KMS-11 (cell line): Measurements from ENCODE around the gene AFM.

Experiments used
- H2AFZ ChIP-seq: fragments of 200-600 bp; sonication (generic); 2 replicates; pipeline ENCODE4 v1.6.1; 2016; ENCODE audit warnings: antibody characterized with exemption, mixed run types, low read depth
- H3K27ac ChIP-seq: fragments of 200-600 bp; sonication (generic); 2 replicates; pipeline ENCODE4 v1.6.1; 2016; ENCODE audit warnings: mild to moderate bottlenecking, mixed run types
- H3K27me3 ChIP-seq: fragments of 200-600 bp; sonication (generic); 2 replicates; pipeline ENCODE4 v1.6.1; 2017; ENCODE audit warnings: mild to moderate bottlenecking, low read depth, mixed run types, moderate library complexity; ENCODE audit not compliant: insufficient read depth
- H3K36me3 ChIP-seq: fragments of 200-600 bp; sonication (generic); 2 replicates; pipeline ENCODE4 v1.6.1; 2017; ENCODE audit warnings: mild to moderate bottlenecking, mixed run types; ENCODE audit not compliant: insufficient read depth
- H3K4me1 ChIP-seq: fragments of 200-600 bp; sonication (generic); 2 replicates; pipeline ENCODE4 v1.6.1; 2016; ENCODE audit warnings: mild to moderate bottlenecking, low read depth, mixed run types; ENCODE audit not compliant: poor library complexity, severe bottlenecking
- H3K4me2 ChIP-seq: fragments of 200-600 bp; sonication (generic); 2 replicates; pipeline ENCODE4 v1.7.0; 2016; ENCODE audit warnings: mild to moderate bottlenecking, mixed run types
- H3K4me3 ChIP-seq: fragments of 200-600 bp; sonication (generic); IDR thresholded peaks from 2 replicates; pipeline ENCODE4 v1.6.1; 2017; ENCODE audit warnings: low read depth, low read length, mixed read lengths; ENCODE audit not compliant: insufficient read depth
- H3K79me2 ChIP-seq: fragments of 200-600 bp; sonication (generic); 2 replicates; pipeline ENCODE4 v1.6.1; 2016; ENCODE audit warnings: low read depth, mixed run types; ENCODE audit not compliant: insufficient read depth
- H3K9ac ChIP-seq: fragments of 200-600 bp; sonication (generic); 2 replicates; pipeline ENCODE4 v1.6.1; 2016; ENCODE audit warnings: mild to moderate bottlenecking, mixed run types
- H4K20me1 ChIP-seq: fragments of 200-600 bp; sonication (generic); 2 replicates; pipeline ENCODE4 v1.6.1; 2016; ENCODE audit warnings: mild to moderate bottlenecking, mixed run types; ENCODE audit not compliant: insufficient read depth
- TF ChIP-seq, protein P1 (sequence below): fragments of 200-600 bp; sonication (generic); conservative IDR thresholded peaks from 2 replicates; pipeline ENCODE4 v1.6.1; 2017; ENCODE audit warnings: low read depth, mild to moderate bottlenecking, antibody characterized with exemption, low read length, moderate library complexity, mixed read lengths

Gene AFM

DNA sequence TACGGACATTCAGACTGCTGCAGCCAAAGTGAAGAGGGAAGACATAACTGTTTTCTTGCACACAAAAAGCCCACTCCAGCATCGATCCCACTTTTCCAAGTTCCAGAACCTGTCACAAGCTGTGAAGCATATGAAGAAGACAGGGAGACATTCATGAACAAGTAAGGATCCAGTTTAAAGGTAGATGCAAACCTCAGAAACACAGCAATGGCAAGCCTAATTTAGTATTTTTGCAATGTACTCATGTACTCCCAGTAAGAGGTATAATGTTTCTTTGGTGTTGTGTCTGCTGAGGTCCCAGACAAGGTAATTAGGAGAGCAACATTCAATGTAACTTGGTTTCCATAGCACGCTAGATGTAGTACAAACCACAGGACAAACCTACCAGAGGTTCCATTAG is 40.9 kb upstream of the AFM start:
- H4K20me1 ChIP-seq: no peaks in the 10 kb centered on the region
- no peak overlapping the region for H3K4me2 ChIP-seq
- H3K27me3 ChIP-seq: no peaks in the 10 kb centered on the region
- no peak overlapping the region for H3K27ac ChIP-seq
- TF ChIP-seq, protein P1, sequence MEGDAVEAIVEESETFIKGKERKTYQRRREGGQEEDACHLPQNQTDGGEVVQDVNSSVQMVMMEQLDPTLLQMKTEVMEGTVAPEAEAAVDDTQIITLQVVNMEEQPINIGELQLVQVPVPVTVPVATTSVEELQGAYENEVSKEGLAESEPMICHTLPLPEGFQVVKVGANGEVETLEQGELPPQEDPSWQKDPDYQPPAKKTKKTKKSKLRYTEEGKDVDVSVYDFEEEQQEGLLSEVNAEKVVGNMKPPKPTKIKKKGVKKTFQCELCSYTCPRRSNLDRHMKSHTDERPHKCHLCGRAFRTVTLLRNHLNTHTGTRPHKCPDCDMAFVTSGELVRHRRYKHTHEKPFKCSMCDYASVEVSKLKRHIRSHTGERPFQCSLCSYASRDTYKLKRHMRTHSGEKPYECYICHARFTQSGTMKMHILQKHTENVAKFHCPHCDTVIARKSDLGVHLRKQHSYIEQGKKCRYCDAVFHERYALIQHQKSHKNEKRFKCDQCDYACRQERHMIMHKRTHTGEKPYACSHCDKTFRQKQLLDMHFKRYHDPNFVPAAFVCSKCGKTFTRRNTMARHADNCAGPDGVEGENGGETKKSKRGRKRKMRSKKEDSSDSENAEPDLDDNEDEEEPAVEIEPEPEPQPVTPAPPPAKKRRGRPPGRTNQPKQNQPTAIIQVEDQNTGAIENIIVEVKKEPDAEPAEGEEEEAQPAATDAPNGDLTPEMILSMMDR: no peak
- H3K36me3 ChIP-seq: no peaks in the 10 kb centered on the region
- H3K79me2 ChIP-seq: no peaks in the 10 kb centered on the region
- no peak overlapping the region for H3K4me3 ChIP-seq
- H3K4me1 ChIP-seq: no peaks in the 10 kb centered on the region
- no peak overlapping the region for H2AFZ ChIP-seq
- H3K9ac ChIP-seq: no peak overlapping the region

DNA sequence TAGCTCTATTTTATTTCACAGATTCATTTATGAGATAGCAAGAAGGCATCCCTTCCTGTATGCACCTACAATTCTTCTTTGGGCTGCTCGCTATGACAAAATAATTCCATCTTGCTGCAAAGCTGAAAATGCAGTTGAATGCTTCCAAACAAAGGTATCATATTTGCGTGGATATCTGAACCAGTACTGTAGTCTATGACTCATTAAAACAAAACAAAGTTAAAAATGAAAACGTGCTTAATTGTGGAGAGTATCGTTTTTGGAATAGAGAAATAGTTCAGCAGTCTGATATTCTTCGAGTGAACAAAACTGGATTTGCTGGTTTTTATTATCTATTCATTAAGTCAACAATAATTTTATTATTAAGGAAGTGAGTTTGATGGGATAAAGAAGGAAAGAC is 39.3 kb upstream of the AFM start:
- Histone ChIP-seq H3K4me3 (no peak overlapping the region), H3K4me2 (no peak overlapping the region)
- TF ChIP-seq, protein P1: no peak

DNA sequence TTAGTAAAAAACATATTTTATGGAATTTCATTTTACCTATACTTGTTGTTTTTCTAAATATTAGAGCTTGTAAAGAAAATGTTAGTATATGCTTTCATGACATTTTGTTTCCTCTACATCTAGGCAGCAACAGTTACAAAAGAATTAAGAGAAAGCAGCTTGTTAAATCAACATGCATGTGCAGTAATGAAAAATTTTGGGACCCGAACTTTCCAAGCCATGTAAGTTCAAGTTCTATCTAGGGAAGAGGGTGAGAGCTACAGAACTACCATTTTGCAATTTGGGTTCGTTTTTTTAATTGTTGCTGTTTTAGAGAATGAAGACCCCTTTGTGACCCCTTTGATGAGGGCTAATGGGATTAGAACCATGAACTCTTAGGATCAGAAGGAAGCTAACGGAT is 38.3 kb upstream of the AFM start:
- H3K4me1 ChIP-seq: no peaks in the 10 kb centered on the region
- no peaks in the 10 kb centered on the region for H3K27me3 ChIP-seq
- H3K4me3 ChIP-seq: no peak overlapping the region
- H3K27ac ChIP-seq: no peak overlapping the region
- H3K36me3 ChIP-seq: no peaks in the 10 kb centered on the region
- no peak overlapping the region for H2AFZ ChIP-seq
- TF ChIP-seq, protein P1: no peak
- H3K4me2 ChIP-seq: no peak overlapping the region
- H3K79me2 ChIP-seq: no peaks in the 10 kb centered on the region
- no peaks in the 10 kb centered on the region for H4K20me1 ChIP-seq
- H3K9ac ChIP-seq: no peak overlapping the region

More for the DNA sequence above, 39.3 kb upstream of the AFM start:
- no peaks in the 10 kb centered on the region for H3K36me3 ChIP-seq
- no peaks in the 10 kb centered on the region for H4K20me1 ChIP-seq
- H3K27ac ChIP-seq: no peak overlapping the region
- H3K9ac ChIP-seq: no peak overlapping the region
- H3K4me1 ChIP-seq: no peaks in the 10 kb centered on the region
- H2AFZ ChIP-seq: no peak overlapping the region
- no peaks in the 10 kb centered on the region for H3K79me2 ChIP-seq
- H3K27me3 ChIP-seq: no peaks in the 10 kb centered on the region

DNA sequence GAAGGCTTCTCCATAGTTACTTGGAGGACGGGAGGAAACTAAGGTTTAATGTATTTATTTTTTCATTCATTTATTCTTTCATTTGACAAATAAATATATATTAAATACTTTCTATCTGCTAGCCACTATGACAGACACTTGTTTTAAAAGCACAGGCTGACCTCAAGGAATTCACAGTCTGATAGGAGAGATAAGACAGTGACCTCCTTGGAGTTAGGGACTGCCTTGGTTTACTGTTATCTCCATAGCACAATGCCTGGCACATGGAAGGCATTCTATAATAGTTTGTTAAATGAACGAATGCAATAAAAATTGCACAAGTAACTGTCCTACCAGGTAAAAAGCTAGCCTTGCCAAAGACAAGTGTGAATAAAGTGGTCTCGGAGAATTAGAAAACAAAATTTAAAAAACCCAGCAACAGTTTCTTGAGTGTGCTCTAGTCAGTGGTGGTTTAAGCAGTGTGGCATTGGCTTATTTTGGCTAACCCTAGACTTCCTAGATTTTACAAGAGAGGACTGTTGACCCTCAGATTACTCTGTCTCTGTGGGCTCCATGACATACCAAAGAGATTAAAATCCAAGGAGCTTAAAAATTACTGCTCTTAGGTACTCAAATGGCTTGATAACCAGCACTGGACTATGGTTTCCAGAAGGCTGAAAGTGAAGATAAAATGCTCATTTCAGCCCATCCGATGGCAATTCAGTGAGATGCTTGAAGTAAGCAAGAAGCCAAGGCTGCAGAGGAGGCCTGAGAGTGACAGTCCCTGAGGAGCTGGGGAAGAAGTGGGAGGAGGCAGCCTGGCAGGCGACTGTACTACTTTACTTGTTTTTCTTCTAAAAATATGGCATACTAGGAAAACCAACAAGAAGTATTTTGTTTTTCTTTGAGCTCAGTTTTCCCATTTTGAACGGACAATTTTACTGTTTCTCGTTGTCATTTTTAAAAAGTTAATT is 35.9 kb upstream of the AFM start:
- no peaks in the 10 kb centered on the region for H3K36me3 ChIP-seq
- no peaks in the 10 kb centered on the region for H3K4me1 ChIP-seq
- no peak overlapping the region; the same call in 1 of the 2 replicates for H2AFZ ChIP-seq
- no peak overlapping the region for H3K27ac ChIP-seq
- H3K27me3 ChIP-seq: no peaks in the 10 kb centered on the region
- H3K79me2 ChIP-seq: no peaks in the 10 kb centered on the region
- H3K4me2 ChIP-seq: no peak overlapping the region
- TF ChIP-seq, protein P1: no peak
- no peaks in the 10 kb centered on the region for H4K20me1 ChIP-seq
- H3K9ac ChIP-seq: no peak overlapping the region
- H3K4me3 ChIP-seq: no peak overlapping the region
